ENCODE results near the gene FYB1. TPM values are rescaled to one million over a fixed set of nuclear protein-coding genes. Genes with fewer than 3 reads are reported as not detected.

Gene FYB1
- total and polyA plus RNA-seq, 2 experiments from 2014 or later: not detected

GRCh38 chr5:39193553-39194465 is 25.6 kb downstream of the FYB1 start:
- H3K79me2 ChIP-seq (replicated peaks; ENCODE audit: insufficient read depth): no peaks in the 10 kb centered on the region
- Mint-ChIP-seq H3K4me3 (no peak overlapping the region), H3K4me1 (no peaks in the 10 kb centered on the region), H3K36me3 (ENCODE audit: low read depth) (no peaks in the 10 kb centered on the region), H3K9me3 (no peaks in the 10 kb centered on the region), H3K27ac (no peak overlapping the region), H3K27me3 (ENCODE audit: insufficient read depth, low read depth, poor library complexity) (peaks cover 2% of the 10 kb centered on the region)
- no peaks in the 10 kb centered on the region for H4K20me1 ChIP-seq (replicated peaks; ENCODE audit: insufficient read depth)
- H3K4me3 ChIP-seq: no peak overlapping the region
- no peaks in the 10 kb centered on the region for H3K27me3 ChIP-seq (ENCODE audit: insufficient read depth)
- H3K9me2 ChIP-seq (ENCODE audit: insufficient read depth): no peaks in the 10 kb centered on the region
- H3F3A ChIP-seq (replicated peaks; ENCODE audit: low read depth): no peaks in the 10 kb centered on the region
- no peak overlapping the region for H3K27ac ChIP-seq (ENCODE audit: low read depth)
- H3K4me1 ChIP-seq (ENCODE audit: insufficient read depth): no peaks in the 10 kb centered on the region
- no peak for DNase-seq (ENCODE audit: low spot score)
- no peak for ATAC-seq
- H2AFZ ChIP-seq: no peak overlapping the region
- no peaks in the 10 kb centered on the region for H3K36me3 ChIP-seq (ENCODE audit: insufficient read depth)
- H3K4me2 ChIP-seq: no peak overlapping the region
- TF ChIP-seq ZNF331 (CRISPR knock-in tag; IDR thresholded peaks at IDR 0.05; ENCODE audit: low read depth) (no peak), ZNF114 (CRISPR knock-in tag; IDR thresholded peaks at IDR 0.05) (no peak), NANOG (IDR thresholded peaks at IDR 0.05; ENCODE audit: borderline replicate concordance) (no peak), POLR2AphosphoS5 (IDR thresholded peaks at IDR 0.05; ENCODE audit: low read depth) (no peak)

- H3K4me1 Mint-ChIP-seq: no peaks in the 10 kb centered on the region
- TF ChIP-seq, protein P1, sequence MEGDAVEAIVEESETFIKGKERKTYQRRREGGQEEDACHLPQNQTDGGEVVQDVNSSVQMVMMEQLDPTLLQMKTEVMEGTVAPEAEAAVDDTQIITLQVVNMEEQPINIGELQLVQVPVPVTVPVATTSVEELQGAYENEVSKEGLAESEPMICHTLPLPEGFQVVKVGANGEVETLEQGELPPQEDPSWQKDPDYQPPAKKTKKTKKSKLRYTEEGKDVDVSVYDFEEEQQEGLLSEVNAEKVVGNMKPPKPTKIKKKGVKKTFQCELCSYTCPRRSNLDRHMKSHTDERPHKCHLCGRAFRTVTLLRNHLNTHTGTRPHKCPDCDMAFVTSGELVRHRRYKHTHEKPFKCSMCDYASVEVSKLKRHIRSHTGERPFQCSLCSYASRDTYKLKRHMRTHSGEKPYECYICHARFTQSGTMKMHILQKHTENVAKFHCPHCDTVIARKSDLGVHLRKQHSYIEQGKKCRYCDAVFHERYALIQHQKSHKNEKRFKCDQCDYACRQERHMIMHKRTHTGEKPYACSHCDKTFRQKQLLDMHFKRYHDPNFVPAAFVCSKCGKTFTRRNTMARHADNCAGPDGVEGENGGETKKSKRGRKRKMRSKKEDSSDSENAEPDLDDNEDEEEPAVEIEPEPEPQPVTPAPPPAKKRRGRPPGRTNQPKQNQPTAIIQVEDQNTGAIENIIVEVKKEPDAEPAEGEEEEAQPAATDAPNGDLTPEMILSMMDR (conservative IDR thresholded peaks at IDR 0.05; ENCODE audit: low read depth in 2 of 2): no peak
- no peak for TF ChIP-seq ZNF331 (CRISPR knock-in tag; IDR thresholded peaks at IDR 0.05; ENCODE audit: low read depth)
- TF ChIP-seq ZNF462 (CRISPR knock-in tag; IDR thresholded peaks at IDR 0.05): no peak
- no peak for TF ChIP-seq JUNB (IDR thresholded peaks at IDR 0.05; ENCODE audit: unreplicated experiment)
- TF ChIP-seq NANOG (IDR thresholded peaks at IDR 0.05; ENCODE audit: borderline replicate concordance): no peak
- no peak for TF ChIP-seq POLR2AphosphoS5 (IDR thresholded peaks at IDR 0.05; ENCODE audit: low read depth)
- TF ChIP-seq ZNF114 (CRISPR knock-in tag; IDR thresholded peaks at IDR 0.05): no peak
Observed at GRCh38 chr5:39192450-39193160, 26.8 kb downstream of the FYB1 start.

More at GRCh38 chr5:39192450-39193160, 26.8 kb downstream of the FYB1 start:
- Histone ChIP-seq H3K4me3 (no peak overlapping the region), H3K27ac (ENCODE audit: low read depth) (no peak overlapping the region), H3F3A (replicated peaks; ENCODE audit: low read depth) (no peaks in the 10 kb centered on the region), H3K36me3 (ENCODE audit: insufficient read depth) (no peaks in the 10 kb centered on the region), H4K20me1 (replicated peaks; ENCODE audit: insufficient read depth) (no peaks in the 10 kb centered on the region), H3K4me2 (no peak overlapping the region), H3K27me3 (ENCODE audit: insufficient read depth) (no peaks in the 10 kb centered on the region), H2AFZ (no peak overlapping the region), H3K4me1 (ENCODE audit: insufficient read depth) (no peaks in the 10 kb centered on the region), H3K9me2 (ENCODE audit: insufficient read depth) (no peaks in the 10 kb centered on the region), H3K79me2 (replicated peaks; ENCODE audit: insufficient read depth) (no peaks in the 10 kb centered on the region)
- no peak overlapping the region for H3K27ac Mint-ChIP-seq
- no peak for DNase-seq (ENCODE audit: low spot score)
- no peaks in the 10 kb centered on the region for H3K9me3 Mint-ChIP-seq
- no peak for ATAC-seq
- H3K4me3 Mint-ChIP-seq: no peak overlapping the region
- peaks cover 4% of the 10 kb centered on the region for H3K27me3 Mint-ChIP-seq (ENCODE audit: insufficient read depth, low read depth, poor library complexity)
- H3K36me3 Mint-ChIP-seq (ENCODE audit: low read depth): no peaks in the 10 kb centered on the region

All from GM23338 (cell line).